ENCODE measurements around the gene CDIPT. TPM values are rescaled to one million over a fixed set of nuclear protein-coding genes. Genes with fewer than 3 reads are reported as not detected.
A peak's percentile ranks its signal among the peaks of the same experiment; 100 is the strongest.

CDIPT gene
- total and polyA plus RNA-seq, 2 of the 13 experiments (the other 11 are each of a cell fraction or from before 2014, with no cell fraction given): 54.9 to 97.5 TPM

- peak; percentile 18; the same call in 2 of the 3 replicates for ATAC-seq
- no peak overlapping the region for H3K27ac ChIP-seq (ENCODE audit: extremely low read length, insufficient read depth, low read length)
- no peaks in the 10 kb centered on the region for H3K27me3 ChIP-seq (ENCODE audit: control insufficient read depth in 1 of 2, insufficient read depth in 2 of 2, low read length in 2 of 2)
- ChIA-PET POLR2A (interaction anchor here (0.6 to 0.7 kb wide), 2 partner anchors 31 to 50 kb away, joined by 3 read pairs; no protein-coding TSS in a partner anchor), CTCF (ENCODE audit: low intra/inter-chr PET ratio, low total read pairs) (no interaction called here)
- BruUV-seq (replicated peaks): no TSS peak
- H3K4me2 ChIP-seq (ENCODE audit: low read depth, low read length): no peak overlapping the region
- H3K4me1 ChIP-seq (ENCODE audit: insufficient read depth, low read length): peaks cover 12% of the 10 kb centered on the region
- intact Hi-C loops (cut with micrococcal nuclease; ENCODE audit: unreplicated experiment) (no loop called here), in situ Hi-C loops (cut with HindIII; ENCODE audit: extremely low pct_ligation_motif_present, low pct_unique_long_range_greater_than_20kb) (no loop called here)
- H2AFZ ChIP-seq (ENCODE audit: low read length): no peak overlapping the region
- no peaks in the 10 kb centered on the region for H3K9me3 ChIP-seq (ENCODE audit: low read length)
- 96% methylated on average over 28 of the region's 28 CpGs for WGBS (ENCODE audit: low lambda C conversion rate)
- no peak for FAIRE-seq
- H3K79me2 ChIP-seq (ENCODE audit: insufficient read depth, low read length): no peaks in the 10 kb centered on the region
- no peak overlapping the region for H3K4me3 ChIP-seq (replicated peaks in 1 of 3; ENCODE audit: insufficient read depth in 1 of 3, low read depth in 2 of 3, low read length in 3 of 3)
- peaks cover 0 to 7% of the 10 kb centered on the region in 2 experiments; a peak in 3 of 5 replicates for H3K36me3 ChIP-seq (replicated peaks in 1 of 2; ENCODE audit: control insufficient read depth in 1 of 2, insufficient read depth in 2 of 2, low read length in 2 of 2)
- H3K9ac ChIP-seq (ENCODE audit: insufficient read depth, low read depth, low read length): no peak overlapping the region
- TF ChIP-seq ZNF674 (CRISPR knock-in tag; IDR thresholded peaks at IDR 0.05; ENCODE audit: low read depth) (no peak), AGO2 (optimal IDR thresholded peaks at IDR 0.05; ENCODE audit: low read depth, low read length) (peak; percentile 45)
- H4K20me1 ChIP-seq (ENCODE audit: insufficient read depth, low read length): no peaks in the 10 kb centered on the region
- DNase-seq (ENCODE audit: low spot score): no peak
Observed at GRCh38 chr16:29877266-29877961, 14.4 kb upstream of the CDIPT start.

- intact Hi-C loops (cut with micrococcal nuclease; ENCODE audit: unreplicated experiment): no loop called here
- FAIRE-seq: no peak
- ChIA-PET POLR2A (no interaction called here), CTCF (ENCODE audit: low intra/inter-chr PET ratio, low total read pairs) (no interaction called here)
- Histone ChIP-seq H3K4me3 (replicated peaks in 1 of 3; ENCODE audit: insufficient read depth in 1 of 3, low read depth in 2 of 3, low read length in 3 of 3) (no peak overlapping the region), H3K4me1 (ENCODE audit: insufficient read depth, low read length) (peaks cover 12% of the 10 kb centered on the region), H3K9ac (ENCODE audit: insufficient read depth, low read depth, low read length) (no peak overlapping the region), H4K20me1 (ENCODE audit: insufficient read depth, low read length) (no peaks in the 10 kb centered on the region), H3K27ac (ENCODE audit: extremely low read length, insufficient read depth, low read length) (no peak overlapping the region), H3K27me3 (ENCODE audit: control insufficient read depth in 1 of 2, insufficient read depth in 2 of 2, low read length in 2 of 2) (no peaks in the 10 kb centered on the region), H3K4me2 (ENCODE audit: low read depth, low read length) (no peak overlapping the region), H2AFZ (ENCODE audit: low read length) (no peak overlapping the region), H3K36me3 (replicated peaks in 1 of 2; ENCODE audit: control insufficient read depth in 1 of 2, insufficient read depth in 2 of 2, low read length in 2 of 2) (peaks cover 0 to 7% of the 10 kb centered on the region in 2 experiments; a peak in 4 of 5 replicates), H3K9me3 (ENCODE audit: low read length) (no peaks in the 10 kb centered on the region), H3K79me2 (ENCODE audit: insufficient read depth, low read length) (no peaks in the 10 kb centered on the region)
- 95% methylated on average over 38 of the region's 45 CpGs for WGBS (ENCODE audit: low lambda C conversion rate)
- no TSS peak for BruUV-seq (replicated peaks)
- DNase-seq (ENCODE audit: low spot score): no peak
- no peak for TF ChIP-seq FOXP4 (CRISPR knock-in tag; IDR thresholded peaks at IDR 0.05)
- TF ChIP-seq ZUFSP (CRISPR knock-in tag; IDR thresholded peaks at IDR 0.05; ENCODE audit: borderline replicate concordance): no peak
- 0 out of 2 replicates have a peak, but pooled peaks have one; percentile 25 for TF ChIP-seq ZNF891 (CRISPR knock-in tag; IDR thresholded peaks at IDR 0.05)
- TF ChIP-seq ZNF44 (CRISPR knock-in tag; IDR thresholded peaks at IDR 0.05): no peak
- ATAC-seq: no peak
- in situ Hi-C loops (cut with HindIII; ENCODE audit: extremely low pct_ligation_motif_present, low pct_unique_long_range_greater_than_20kb): no loop called here
Observed at GRCh38 chr16:29876594-29877249, 13.7 kb upstream of the CDIPT start.
